HG03520 (cell line): ENCODE measurements around the gene COG5.
"Not testable (repeated sequence)": the region's sequence is repeated elsewhere in the genome, so short reads cannot be mapped to it uniquely, and the experiment has no call there.

ENCODE experiments used
- ATAC-seq: cut with Tn5 transposase; IDR thresholded peaks from one replicate; pipeline ENCODE4 v1.9.1; 2021; ENCODE audit warnings: mild to moderate bottlenecking, moderate library complexity; ENCODE audit not compliant: unreplicated experiment

The COG5 gene

GRCh38 chr7:107167483-107168232 is 396.1 kb downstream of the COG5 start:
- ATAC-seq = no peak

GRCh38 chr7:107166736-107167426 is 396.8 kb downstream of the COG5 start:
- ATAC-seq = no peak

DNA sequence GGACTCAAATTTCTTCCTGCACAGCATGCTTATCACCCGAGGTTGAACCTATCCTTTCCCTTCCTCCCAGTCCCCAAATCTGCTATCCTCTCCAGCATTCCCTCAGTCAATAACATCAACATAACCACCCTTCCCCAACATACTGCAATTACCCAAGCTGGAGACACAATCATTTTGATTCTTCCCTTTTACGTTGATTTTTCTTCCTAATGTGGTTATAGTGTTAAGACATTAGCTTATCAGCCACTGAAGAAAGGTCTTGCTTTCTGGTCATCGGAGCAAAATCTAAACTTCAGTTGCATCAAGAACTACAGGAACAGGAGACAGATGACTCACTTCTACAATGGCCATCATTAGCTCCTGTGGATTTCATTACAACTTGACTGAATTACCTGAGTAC is 398.4 kb downstream of the COG5 start:
- no peak for ATAC-seq

GRCh38 chr7:107164092-107164491 is 399.6 kb downstream of the COG5 start:
- ATAC-seq = no peak

GRCh38 chr7:107162475-107162874 is 401.2 kb downstream of the COG5 start:
- no peak for ATAC-seq

- no peak for ATAC-seq
Measured at GRCh38 chr7:107161415-107161814, 402.3 kb downstream of the COG5 start.

GRCh38 chr7:107160389-107160788 is 403.3 kb downstream of the COG5 start:
- no peak for ATAC-seq

DNA sequence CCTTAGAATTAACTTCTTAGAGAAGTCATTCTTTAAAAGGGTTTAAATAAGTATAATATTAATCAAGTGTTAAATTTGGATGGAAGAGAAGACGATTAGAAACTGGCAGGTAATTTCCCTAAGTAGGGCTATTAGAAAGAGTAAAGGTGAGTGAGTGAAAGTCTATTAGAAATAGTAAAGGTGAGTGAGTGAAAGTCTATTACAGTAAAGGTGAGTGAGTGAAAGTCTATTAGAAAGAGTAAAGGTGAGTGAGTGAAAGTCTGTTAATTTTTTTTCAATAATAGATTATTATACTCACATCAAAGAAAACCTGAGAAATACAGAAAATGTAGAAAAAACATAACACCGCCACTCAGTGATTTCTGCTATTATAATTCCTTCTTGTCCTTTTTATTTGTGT is 405.7 kb downstream of the COG5 start:
- ATAC-seq = no peak

GRCh38 chr7:107157091-107157490 is 406.6 kb downstream of the COG5 start:
- ATAC-seq = no peak

DNA sequence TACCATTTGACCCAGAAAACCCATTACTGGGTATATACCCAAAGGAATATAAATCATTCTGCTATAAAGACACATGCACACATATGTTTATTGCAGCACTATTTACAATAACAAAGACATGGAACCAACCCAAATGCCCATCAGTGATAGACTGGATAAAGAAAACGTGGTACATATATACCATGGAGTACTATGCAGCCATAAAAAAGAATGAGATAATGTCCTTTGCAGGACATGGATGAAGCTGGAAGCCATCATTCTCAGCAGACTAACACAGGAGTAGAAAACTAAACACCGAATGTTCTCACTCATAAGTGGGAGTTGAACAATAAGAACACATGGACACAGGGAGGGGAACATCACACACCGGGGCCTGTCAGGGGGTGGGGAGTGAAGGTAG is 408.0 kb downstream of the COG5 start:
- not testable (repeated sequence) for ATAC-seq

GRCh38 chr7:107154826-107155225 is 408.9 kb downstream of the COG5 start:
- no peak for ATAC-seq

GRCh38 chr7:107152011-107152410 is 411.7 kb downstream of the COG5 start:
- no peak for ATAC-seq
